NB4 (cell line): ENCODE measurements around the gene ATF7IP2.

Source experiments
- POLR2A ChIP-seq: IDR thresholded peaks from 2 replicates; pipeline ENCODE4 v1.6.1; 2011; ENCODE audit warnings: mild to moderate bottlenecking; ENCODE audit not compliant: insufficient read length; ENCODE audit errors: extremely low read depth
- TF ChIP-seq, protein P1 (sequence below): IDR thresholded peaks from one replicate; pipeline ENCODE4 v1.5.1; 2012; ENCODE audit warnings: low read depth, low read length
- TF ChIP-seq, protein P2 (sequence below): IDR thresholded peaks from 2 replicates; pipeline ENCODE4 v1.6.1; 2011; ENCODE audit warnings: low read depth, low read length

DNA sequence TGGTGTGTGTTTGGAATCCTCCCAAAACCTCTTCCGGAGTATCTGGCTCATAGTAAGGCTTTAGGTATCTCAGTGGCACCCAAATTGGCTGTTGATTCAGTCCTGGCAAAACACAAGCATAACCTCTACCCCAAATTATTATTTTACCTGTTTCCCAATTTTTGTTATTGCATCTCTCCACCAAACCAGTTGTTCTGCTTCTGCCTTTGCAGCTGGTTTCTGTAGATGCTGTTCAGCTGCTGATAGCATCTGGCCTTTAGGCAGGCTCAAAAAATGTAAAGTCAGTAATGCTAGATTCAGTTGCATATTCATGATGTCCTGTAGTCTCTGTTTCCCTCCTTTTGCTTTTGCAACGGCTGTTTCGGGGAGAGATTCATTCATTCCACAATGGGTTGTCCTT lies 33.8 kb downstream of the ATF7IP2 start:
- no peak for TF ChIP-seq POLR2A
- TF ChIP-seq, protein P1, sequence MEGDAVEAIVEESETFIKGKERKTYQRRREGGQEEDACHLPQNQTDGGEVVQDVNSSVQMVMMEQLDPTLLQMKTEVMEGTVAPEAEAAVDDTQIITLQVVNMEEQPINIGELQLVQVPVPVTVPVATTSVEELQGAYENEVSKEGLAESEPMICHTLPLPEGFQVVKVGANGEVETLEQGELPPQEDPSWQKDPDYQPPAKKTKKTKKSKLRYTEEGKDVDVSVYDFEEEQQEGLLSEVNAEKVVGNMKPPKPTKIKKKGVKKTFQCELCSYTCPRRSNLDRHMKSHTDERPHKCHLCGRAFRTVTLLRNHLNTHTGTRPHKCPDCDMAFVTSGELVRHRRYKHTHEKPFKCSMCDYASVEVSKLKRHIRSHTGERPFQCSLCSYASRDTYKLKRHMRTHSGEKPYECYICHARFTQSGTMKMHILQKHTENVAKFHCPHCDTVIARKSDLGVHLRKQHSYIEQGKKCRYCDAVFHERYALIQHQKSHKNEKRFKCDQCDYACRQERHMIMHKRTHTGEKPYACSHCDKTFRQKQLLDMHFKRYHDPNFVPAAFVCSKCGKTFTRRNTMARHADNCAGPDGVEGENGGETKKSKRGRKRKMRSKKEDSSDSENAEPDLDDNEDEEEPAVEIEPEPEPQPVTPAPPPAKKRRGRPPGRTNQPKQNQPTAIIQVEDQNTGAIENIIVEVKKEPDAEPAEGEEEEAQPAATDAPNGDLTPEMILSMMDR, result no peak
- TF ChIP-seq, protein P2, sequence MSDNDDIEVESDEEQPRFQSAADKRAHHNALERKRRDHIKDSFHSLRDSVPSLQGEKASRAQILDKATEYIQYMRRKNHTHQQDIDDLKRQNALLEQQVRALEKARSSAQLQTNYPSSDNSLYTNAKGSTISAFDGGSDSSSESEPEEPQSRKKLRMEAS, result no peak
